H1 (cell line): Measurements from ENCODE around the gene GH1. TPM values are rescaled to one million over a fixed set of nuclear protein-coding genes. Genes with fewer than 3 reads are reported as not detected.

Source experiments
- CTCF ChIA-PET: fragments of 300-600 bp; sonication (Branson Sonifier 250); formaldehyde crosslinking; loops from one replicate; lab custom pipeline; 2021; ENCODE audit not compliant: partially characterized antibody; lab: Charles Lee
- POLR2A ChIA-PET: fragments of 300-600 bp; sonication (Branson Sonifier 250); formaldehyde crosslinking; loops from one replicate; lab custom pipeline; 2021; ENCODE audit warnings: inconsistent platforms; ENCODE audit not compliant: partially characterized antibody; lab: Charles Lee
- DNase-seq, 2 experiments: peaks; one replicate each; pipeline versions ENCODE4 v3.0.0 to v3.0.0-alpha.2; 2010 to 2022; ENCODE audit warnings: low spot score in 2 of 2, low read depth in 1 of 2, mixed read lengths in 1 of 2
- FAIRE-seq: peaks from 2 replicates; lab custom pipeline; 2011; peaks lifted over from hg19 to GRCh38; lab: Jason Lieb, UNC
- H2AFZ ChIP-seq: 2 replicates; pipeline ENCODE4 v1.8.1; 2012; ENCODE audit warnings: low read length, inconsistent platforms
- H2AK5ac ChIP-seq: 2 replicates; pipeline ENCODE4 v1.6.1; 2013; ENCODE audit warnings: low read depth, low read length
- H2BK120ac ChIP-seq: replicated peaks from 2 replicates; pipeline ENCODE3; 2013; ENCODE audit warnings: low read depth, low read length, inconsistent platforms
- H2BK12ac ChIP-seq: 2 replicates; pipeline ENCODE4 v1.6.1; 2013; ENCODE audit warnings: low read depth, low read length
- H2BK15ac ChIP-seq: 2 replicates; pipeline ENCODE4 v1.6.1; 2013; ENCODE audit warnings: low read length
- H2BK20ac ChIP-seq: 2 replicates; pipeline ENCODE4 v1.6.1; 2013; ENCODE audit warnings: low read length
- H2BK5ac ChIP-seq: 2 replicates; pipeline ENCODE4 v1.6.1; 2013; ENCODE audit warnings: low read depth, low read length
- H3K14ac ChIP-seq: 2 replicates; pipeline ENCODE4 v1.6.1; 2013; ENCODE audit warnings: inconsistent platforms; ENCODE audit not compliant: insufficient read length
- H3K18ac ChIP-seq: 2 replicates; pipeline ENCODE4 v1.6.1; 2013; ENCODE audit warnings: low read length; ENCODE audit errors: extremely low read depth
- H3K23ac ChIP-seq: 2 replicates; pipeline ENCODE4 v1.6.1; 2013; ENCODE audit warnings: inconsistent platforms; ENCODE audit not compliant: insufficient read length
- H3K23me2 ChIP-seq: 2 replicates; pipeline ENCODE4 v1.6.1; 2013; ENCODE audit warnings: low read depth, low read length
- H3K27ac ChIP-seq: 2 replicates; pipeline ENCODE4 v1.6.1; 2011; ENCODE audit warnings: low read depth, low read length, inconsistent platforms
- H3K27me3 ChIP-seq, 4 experiments: replicated peaks in 1 of 4; 1 replicate in 1 of 4; 2 replicates in 3 of 4; pipeline versions ENCODE4 v1.6.1 to v1.8.1; 2011 to 2013; ENCODE audit warnings: low read length in 3 of 4, mild to moderate bottlenecking in 3 of 4, inconsistent platforms in 2 of 4, mixed read lengths in 2 of 4, moderate library complexity in 1 of 4; ENCODE audit not compliant: control insufficient read depth in 3 of 4, insufficient read depth in 3 of 4; ENCODE audit errors: extremely low read depth in 1 of 4
- H3K36me3 ChIP-seq, 4 experiments: 2 replicates each; pipeline versions ENCODE4 v1.6.1 to v1.8.1; 2011 to 2013; ENCODE audit warnings: mild to moderate bottlenecking in 4 of 4, low read length in 3 of 4, moderate library complexity in 2 of 4, control low read depth in 1 of 4, inconsistent platforms in 1 of 4; ENCODE audit not compliant: insufficient read depth in 4 of 4, control insufficient read depth in 2 of 4
- H3K4ac ChIP-seq: replicated peaks from 2 replicates; pipeline ENCODE3; 2013; ENCODE audit warnings: low read length, low read depth, mixed read lengths, inconsistent platforms; ENCODE audit not compliant: insufficient read length
- H3K4me1 ChIP-seq, 4 experiments: replicated peaks in 1 of 4; 1 replicate in 1 of 4; 2 replicates in 3 of 4; pipeline versions ENCODE4 v1.6.1 to v1.8.1; 2011 to 2013; ENCODE audit warnings: low read length in 3 of 4, inconsistent platforms in 2 of 4, mixed read lengths in 1 of 4; ENCODE audit not compliant: insufficient read depth in 4 of 4, control insufficient read depth in 3 of 4
- H3K4me2 ChIP-seq, 2 experiments: 2 replicates each; pipeline versions ENCODE4 v1.6.1 to v1.8.1; 2011 to 2013; ENCODE audit warnings: low read depth in 2 of 2, low read length in 2 of 2, control low read depth in 1 of 2, inconsistent platforms in 1 of 2, mild to moderate bottlenecking in 1 of 2; ENCODE audit not compliant: insufficient read depth in 1 of 2
- H3K4me3 ChIP-seq, 4 experiments: fragments of 200-600, 300-600 bp in 1 of 4; sonication (generic), shearing (Covaris generic), sonication (Bioruptor Twin) in 1 of 4; 2 replicates each; pipeline versions ENCODE4 v1.5.1 to v1.8.1; 2011 to 2016; ENCODE audit warnings: low read length in 4 of 4, low read depth in 3 of 4, control low read depth in 2 of 4, inconsistent platforms in 2 of 4, mild to moderate bottlenecking in 2 of 4, mixed read lengths in 1 of 4, moderate library complexity in 1 of 4; ENCODE audit not compliant: insufficient read depth in 2 of 4; ENCODE audit errors: extremely low read depth in 1 of 4
- H3K56ac ChIP-seq: replicated peaks from 2 replicates; pipeline ENCODE3; 2013; ENCODE audit warnings: low read depth, mild to moderate bottlenecking, mixed read lengths, low read length, inconsistent platforms; ENCODE audit not compliant: insufficient read length
- H3K79me1 ChIP-seq: 2 replicates; pipeline ENCODE4 v1.6.1; 2013; ENCODE audit warnings: low read depth, low read length, control low read depth
- H3K79me2 ChIP-seq, 2 experiments: 2 replicates each; pipeline versions ENCODE4 v1.6.1 to v1.8.1; 2012 to 2013; ENCODE audit warnings: low read length in 2 of 2, mild to moderate bottlenecking in 2 of 2, inconsistent platforms in 1 of 2; ENCODE audit not compliant: insufficient read depth in 2 of 2, control insufficient read depth in 1 of 2
- H3K9ac ChIP-seq, 4 experiments: replicated peaks in 1 of 4; 1 replicate in 1 of 4; 2 replicates in 3 of 4; pipeline versions ENCODE4 v1.6.1 to v1.8.1; 2011 to 2013; ENCODE audit warnings: low read depth in 3 of 4, low read length in 3 of 4, control low read depth in 2 of 4, mild to moderate bottlenecking in 2 of 4, moderate library complexity in 2 of 4, inconsistent platforms in 1 of 4; ENCODE audit errors: extremely low read depth in 1 of 4
- H3K9me3 ChIP-seq, 2 experiments: 2 replicates each; pipeline versions ENCODE4 v1.6.1 to v1.8.1; 2012 to 2013; ENCODE audit warnings: mild to moderate bottlenecking in 2 of 2, moderate library complexity in 2 of 2, control low read depth in 1 of 2, inconsistent platforms in 1 of 2, low read depth in 1 of 2, low read length in 1 of 2, mixed read lengths in 1 of 2; ENCODE audit not compliant: insufficient read depth in 2 of 2
- H4K20me1 ChIP-seq, 2 experiments: replicated peaks in 1 of 2; 2 replicates each; pipeline versions ENCODE3 to v1.8.1; 2011 to 2013; ENCODE audit warnings: inconsistent platforms in 2 of 2, low read length in 2 of 2, mild to moderate bottlenecking in 1 of 2; ENCODE audit not compliant: insufficient read depth in 2 of 2, control insufficient read depth in 1 of 2
- H4K5ac ChIP-seq: 2 replicates; pipeline ENCODE4 v1.6.1; 2013; ENCODE audit warnings: low read length, low read depth, mixed read lengths, inconsistent platforms; ENCODE audit not compliant: insufficient read length
- H4K8ac ChIP-seq: 2 replicates; pipeline ENCODE4 v1.8.0; 2013; ENCODE audit warnings: mild to moderate bottlenecking, moderate library complexity, low read length, inconsistent platforms; ENCODE audit not compliant: insufficient read depth; ENCODE audit errors: extremely low read depth
- H4K91ac ChIP-seq: replicated peaks from 2 replicates; pipeline ENCODE3; 2013; ENCODE audit warnings: low read length, mixed read lengths, inconsistent platforms; ENCODE audit not compliant: insufficient read length
- EP300 ChIP-seq, 2 experiments: IDR thresholded peaks; 1 replicate in 1 of 2; 2 replicates in 1 of 2; pipeline ENCODE4 v1.6.1; 2011 to 2012; ENCODE audit warnings: low read depth in 2 of 2, low read length in 2 of 2, mild to moderate bottlenecking in 2 of 2, borderline replicate concordance in 1 of 2, inconsistent platforms in 1 of 2, moderate library complexity in 1 of 2
- SP2 ChIP-seq: IDR thresholded peaks from 2 replicates; pipeline ENCODE4 v1.6.1; 2012; ENCODE audit warnings: mild to moderate bottlenecking, low read length, inconsistent platforms
- WGBS, 2 experiments: shearing (Covaris generic) in 1 of 2; methylation state at CpG; one replicate each; pipeline versions ENCODE4 v1.1.6 to v1.1.7; 2013 to 2015; ENCODE audit warnings: low lambda C conversion rate in 2 of 2, mixed read lengths in 2 of 2, inconsistent platforms in 1 of 2, low coverage in 1 of 2, missing lambda C conversion rate in 1 of 2; ENCODE audit not compliant: insufficient replicate concordance in 2 of 2, insufficient coverage in 1 of 2, insufficient read length in 1 of 2; ENCODE audit errors: extremely low coverage in 1 of 2, missing lambda C conversion rate in 1 of 2; 5-methylcytosine and 5-hydroxymethylcytosine counted together
- polyA plus RNA-seq, 7 experiments: library from polyadenylated mRNA; depleted of rRNA in 3 of 7; stranded (reverse) in 5 of 7; unstranded in 2 of 7; fragments of >200 nt in 5 of 7; fragments of 200-250 nt in 2 of 7; gene quantifications; 1 replicate in 5 of 7; 2 replicates in 1 of 7; 4 replicates in 1 of 7; pipeline versions ENCODE4 v1.2.1 to v1.2.3, GENCODE V29; 2011 to 2013; ENCODE audit warnings: missing spikeins in 2 of 7, mixed read lengths in 2 of 7
- total RNA-seq: library from RNA; stranded (reverse); fragmentation: NEBNext Ultra II Directional; extraction: Animal tissue kit (Norgen Biotek cat#: 25700); gene quantifications from 2 replicates; pipeline ENCODE4 v1.2.1, GENCODE V29; 2021

GH1 gene
- total and polyA plus RNA-seq, 2 of the 8 experiments (the other 6 are each of a cell fraction or from before 2014, with no cell fraction given) = 0.41 TPM; not detected in 1

- Histone ChIP-seq H4K5ac (no peak overlapping the region), H3K9me3 (no peaks in the 10 kb centered on the region), H3K56ac (no peak overlapping the region), H2AK5ac (no peak overlapping the region), H4K20me1 (peaks cover 0 to 5% of the 10 kb centered on the region in 2 experiments), H3K23ac (no peak overlapping the region), H2AFZ (no peak overlapping the region), H3K9ac (no peak overlapping the region), H4K91ac (no peak overlapping the region), H3K4me2 (no peak overlapping the region), H3K4ac (no peak overlapping the region), H2BK120ac (no peak overlapping the region), H3K23me2 (no peaks in the 10 kb centered on the region), H2BK15ac (no peak overlapping the region), H3K27me3 (no peaks in the 10 kb centered on the region), H2BK12ac (no peak overlapping the region), H3K27ac (no peak overlapping the region), H3K79me2 (no peaks in the 10 kb centered on the region), H3K18ac (no peak overlapping the region), H3K14ac (no peak overlapping the region), H2BK5ac (no peak overlapping the region), H3K36me3 (peaks cover 0 to 21% (median 1%) of the 10 kb centered on the region in 4 experiments; a peak in 4 of 8 replicates), H3K79me1 (no peaks in the 10 kb centered on the region), H3K4me1 (peaks cover 0 to 4% (median 1%) of the 10 kb centered on the region in 4 experiments; a peak in 4 of 7 replicates), H4K8ac (no peak overlapping the region), H2BK20ac (no peak overlapping the region), H3K4me3 (no peak overlapping the region)
- TF ChIP-seq SP2 (no peak), EP300 (IDR thresholded peaks at IDR 0.05; ENCODE audit: borderline replicate concordance in 1 of 2, low read depth in 2 of 2, low read length in 2 of 2) (no peak)
- ChIA-PET CTCF (interaction anchor here (1.3 to 6.1 kb wide), 4 partner anchors 10 to 50 kb away, joined by 4 to 64 read pairs (median 35); partner anchors contain the start of genes CSHL1 and GH1), POLR2A (interaction anchor here (0.8 to 1.9 kb wide), 2 partner anchors 10 to 24 kb away, joined by 3 to 5 read pairs; partner anchors contain the start of genes CD79B and GH1)
- DNase-seq (no peak), FAIRE-seq (no peak)
- 90% methylated on average over 21 of the region's 21 CpGs; no CpG with 5 or more reads in 1 of the 2 experiments for WGBS, 2 experiments
Measured at GRCh38 chr17:63942309-63942985, 23.8 kb upstream of the GH1 start.
